Activated CD4-positive, alpha-beta T cell treated with anti-CD3 and anti-CD28 coated beads for 48 hours (primary cell): Measurements from ENCODE around the gene HBE1.
"Not testable (repeated sequence)": the region's sequence is repeated elsewhere in the genome, so short reads cannot be mapped to it uniquely, and the experiment has no call there.

Experiments
- DNase-seq: peaks from one replicate; pipeline ENCODE4 v3.0.0-alpha.2; 2020

The HBE1 gene

DNA sequence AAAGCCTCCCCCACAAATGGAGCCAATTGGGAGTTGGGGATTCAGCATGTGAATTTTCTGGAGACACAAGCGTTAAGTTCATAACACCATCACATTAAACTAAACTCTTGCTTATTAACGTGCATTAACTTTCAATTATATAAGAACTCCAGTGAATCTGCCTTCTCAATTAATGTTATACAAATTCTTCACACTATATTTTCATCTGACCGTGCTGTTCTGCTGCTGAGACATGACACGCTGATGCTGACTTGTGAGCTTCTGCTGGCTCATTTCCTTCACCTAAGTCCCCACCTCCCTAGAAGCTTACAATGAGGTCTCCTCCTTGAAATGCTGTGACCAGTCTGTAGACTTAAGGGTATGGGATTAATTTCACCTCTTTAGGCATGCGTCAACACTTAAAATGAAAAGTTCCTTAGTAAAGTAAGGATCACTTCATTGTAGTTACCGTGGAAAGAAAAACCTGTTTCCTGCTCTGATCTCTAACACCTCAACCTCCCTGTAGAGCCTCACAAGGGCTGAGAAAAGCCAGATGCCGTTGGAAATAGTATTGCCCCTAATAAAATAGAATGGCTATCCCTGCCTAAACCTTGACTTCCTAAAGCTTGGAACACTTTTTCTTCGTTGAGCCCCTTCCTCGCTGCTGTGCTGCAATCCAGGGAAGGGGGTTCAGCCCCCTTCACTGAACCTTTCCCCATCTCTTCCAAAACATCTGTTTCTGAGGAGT lies 17.4 kb downstream of the HBE1 start:
- no peak for DNase-seq

DNA sequence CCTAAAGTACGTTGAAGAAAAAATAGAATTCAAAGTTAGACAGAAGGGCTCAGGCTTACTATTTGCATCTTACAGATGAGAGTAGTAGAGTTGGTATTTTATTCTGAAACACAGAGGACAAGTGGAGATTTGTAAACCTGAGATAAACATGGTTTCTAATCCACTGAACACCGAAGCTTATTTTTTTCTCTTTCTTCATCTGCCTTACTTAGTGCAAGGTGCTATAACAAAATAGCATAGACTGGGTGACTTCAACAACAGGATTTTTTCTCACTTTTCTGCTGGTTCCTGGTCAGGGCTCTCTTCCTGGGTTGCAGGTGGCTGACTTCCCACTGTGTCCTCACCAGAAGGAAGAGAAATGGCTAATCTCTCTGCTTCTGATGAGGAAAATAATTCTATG lies 18.0 kb downstream of the HBE1 start:
- no peak for DNase-seq

DNA sequence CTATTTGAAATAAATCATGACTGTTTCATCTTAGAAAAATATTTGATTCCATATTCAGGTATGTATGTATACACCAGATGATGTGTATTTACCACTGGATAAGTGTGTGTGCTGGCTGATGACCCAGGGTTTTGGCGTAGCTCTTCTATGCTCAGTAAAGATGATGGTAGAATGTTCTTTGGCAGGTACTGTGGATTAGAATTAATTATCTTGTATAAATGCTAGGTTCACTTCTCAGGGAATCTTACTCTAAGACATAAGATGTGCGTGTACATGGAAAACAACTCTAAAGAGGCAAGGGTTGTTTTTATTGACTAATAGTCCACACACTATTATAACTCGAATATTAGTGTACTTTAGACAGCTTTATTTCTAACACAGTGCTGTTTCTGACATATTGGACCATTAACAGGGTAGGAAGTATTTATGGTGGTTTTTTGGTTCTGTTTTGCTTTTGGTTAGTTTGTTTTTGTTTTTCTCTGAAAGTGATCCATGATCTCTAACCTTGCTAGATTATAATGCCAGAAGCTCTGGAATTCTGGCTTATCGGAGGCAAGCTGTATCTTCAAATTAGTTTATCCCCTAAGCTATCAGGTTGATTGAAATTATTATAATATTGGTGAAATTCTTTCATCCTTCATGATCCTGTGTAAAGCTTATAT lies 19.1 kb downstream of the HBE1 start:
- DNase-seq, result no peak

DNA sequence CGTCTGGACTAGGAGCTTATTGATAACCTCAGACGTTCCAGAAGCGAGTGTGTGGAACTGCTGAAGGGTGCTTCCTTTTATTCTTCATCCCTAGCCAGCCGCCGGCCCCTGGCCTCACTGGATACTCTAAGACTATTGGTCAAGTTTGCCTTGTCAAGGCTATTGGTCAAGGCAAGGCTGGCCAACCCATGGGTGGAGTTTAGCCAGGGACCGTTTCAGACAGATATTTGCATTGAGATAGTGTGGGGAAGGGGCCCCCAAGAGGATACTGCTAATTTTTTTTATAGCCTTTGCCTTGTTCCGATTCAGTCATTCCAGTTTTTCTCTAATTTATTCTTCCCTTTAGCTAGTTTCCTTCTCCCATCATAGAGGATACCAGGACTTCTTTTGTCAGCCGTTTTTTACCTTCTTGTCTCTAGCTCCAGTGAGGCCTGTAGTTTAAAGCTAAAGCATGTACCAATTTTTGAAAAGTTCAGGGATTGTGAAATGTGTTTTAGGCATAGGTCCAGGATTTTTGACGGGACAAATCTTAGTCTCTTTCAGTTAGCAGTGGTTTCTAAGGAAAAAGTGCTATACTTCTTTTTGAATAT lies 19.8 kb downstream of the HBE1 start, which contains the start of gene HBG1:
TSS of gene HBG1 (minus strand) at position 51 of the 590 bp plus-strand sequence. CDS start 53 bp downstream, outside the sequence.
- DNase-seq, result not testable (repeated sequence)

- not testable (repeated sequence) for DNase-seq
These were observed 21.2 kb downstream of the HBE1 start for GRCh38 chr11:5248498-5248897.

- no peak for DNase-seq
These were observed 22.1 kb downstream of the HBE1 start for GRCh38 chr11:5247472-5248192.

DNA sequence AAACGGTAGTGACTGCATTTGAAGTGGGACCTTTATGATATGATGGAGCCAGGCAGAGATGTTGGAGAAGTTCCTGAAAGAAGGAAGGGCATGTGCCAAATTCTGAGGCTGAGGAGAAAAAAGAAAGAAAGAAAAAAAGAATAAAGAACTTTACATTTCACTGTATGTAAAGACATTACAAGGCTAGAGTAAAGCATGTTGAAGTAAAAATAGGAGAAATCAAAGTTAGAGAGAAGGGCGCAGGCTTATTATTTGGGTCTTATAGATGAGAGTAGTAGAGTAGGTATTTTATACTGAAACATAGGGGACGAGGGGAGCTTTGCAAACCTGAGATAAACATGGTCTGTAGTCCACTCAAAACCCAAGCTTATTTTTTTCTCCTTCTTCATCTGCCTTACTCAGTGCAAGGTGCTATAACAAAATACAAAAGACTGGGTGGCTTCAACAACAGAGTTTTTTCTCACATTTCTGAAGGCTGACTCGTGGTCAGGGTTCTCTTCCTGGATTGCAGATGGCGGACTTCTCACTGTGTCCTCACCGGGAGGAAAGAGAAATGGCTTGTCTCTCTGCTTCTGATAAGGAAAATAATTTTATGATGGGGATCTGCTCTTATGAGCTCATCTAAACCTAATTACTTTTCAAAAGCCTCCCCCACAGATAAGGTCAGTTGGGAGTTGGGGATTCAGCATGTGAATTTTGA lies 22.8 kb downstream of the HBE1 start:
- no peak for DNase-seq

- DNase-seq, result no peak
These were observed 24.6 kb downstream of the HBE1 start for GRCh38 chr11:5245155-5245554.

DNA sequence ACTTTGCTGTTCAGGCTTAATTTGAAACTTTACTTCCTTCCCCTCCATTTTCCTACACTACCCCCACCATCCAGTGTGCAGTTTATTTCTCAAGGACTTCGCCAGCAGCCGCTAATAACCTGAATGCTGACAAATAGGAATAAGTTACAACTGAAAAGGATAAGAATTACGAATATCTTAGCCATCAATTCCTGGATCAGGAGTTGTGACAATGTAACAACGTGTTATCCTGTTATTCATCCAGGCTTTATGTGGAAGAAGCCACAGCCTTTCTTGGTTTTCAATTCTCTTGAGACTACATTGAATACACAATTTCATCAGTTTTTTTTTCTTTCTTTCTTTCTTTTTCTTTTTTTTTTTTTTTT lies 25.9 kb downstream of the HBE1 start:
- DNase-seq, result no peak

DNA sequence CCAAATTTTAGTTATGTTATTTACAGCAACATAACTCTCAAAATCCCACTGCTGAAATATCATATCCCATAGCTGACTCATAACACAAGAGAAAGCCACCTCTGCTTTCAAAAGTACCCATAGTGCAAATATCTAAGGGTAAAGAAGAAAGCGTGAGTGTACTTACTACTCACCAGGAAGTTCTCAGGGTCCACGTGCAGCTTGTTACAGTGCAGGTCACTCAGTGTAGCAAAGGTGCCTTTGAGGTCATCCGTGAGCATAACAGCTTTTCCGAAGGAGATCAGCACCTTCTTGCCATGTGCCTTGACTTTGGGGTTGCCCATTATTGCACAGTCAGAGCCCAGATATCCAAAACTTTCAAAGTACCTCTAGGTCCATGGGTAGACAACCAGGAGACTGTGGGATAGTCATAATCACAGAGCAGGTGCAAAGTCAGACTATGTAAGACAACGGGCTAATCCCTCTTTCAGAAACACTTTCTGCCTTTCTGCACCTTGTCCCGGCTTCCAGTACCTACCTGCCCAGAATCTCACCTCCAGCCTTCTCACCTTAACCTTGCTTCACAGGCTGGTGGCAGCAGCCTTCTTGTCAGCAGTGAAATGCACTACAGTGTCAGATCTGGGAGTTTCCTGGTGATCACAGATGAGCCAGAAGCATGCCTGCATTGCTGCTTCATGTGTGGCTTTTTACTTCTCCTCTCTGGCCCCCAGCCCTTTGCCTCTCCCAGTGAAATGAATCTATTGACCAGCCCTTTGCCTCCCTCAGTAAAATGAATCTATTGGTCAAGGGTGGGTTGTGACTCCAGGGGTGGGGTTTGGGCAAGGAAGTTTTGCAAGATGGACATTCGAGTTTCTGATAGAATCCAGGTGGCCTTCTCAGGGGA lies 26.6 kb downstream of the HBE1 start:
- no peak for DNase-seq

- DNase-seq, result no peak
These were observed 27.5 kb downstream of the HBE1 start for GRCh38 chr11:5242208-5242607.

DNA sequence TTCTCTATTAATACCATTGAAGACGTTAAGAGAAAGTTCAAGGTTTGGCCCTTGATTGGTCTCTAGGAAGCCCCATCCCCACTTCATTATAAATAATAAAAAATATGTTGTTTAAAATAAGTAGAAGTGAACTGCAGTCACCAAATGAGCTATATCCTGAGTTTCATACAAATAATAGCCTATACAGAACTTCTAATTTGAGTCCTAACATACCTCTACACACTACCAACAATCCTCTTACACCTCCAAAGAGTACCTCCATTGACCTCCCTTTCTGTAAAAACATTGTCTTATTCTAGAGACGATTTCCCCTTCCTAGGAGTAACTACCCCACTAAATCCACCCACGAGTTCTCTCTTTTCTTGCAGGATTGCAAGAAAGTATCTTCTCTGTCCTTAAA lies 28.3 kb downstream of the HBE1 start:
- DNase-seq, result no peak

- no peak for DNase-seq
These were observed 29.3 kb downstream of the HBE1 start for GRCh38 chr11:5240458-5240857.

DNA sequence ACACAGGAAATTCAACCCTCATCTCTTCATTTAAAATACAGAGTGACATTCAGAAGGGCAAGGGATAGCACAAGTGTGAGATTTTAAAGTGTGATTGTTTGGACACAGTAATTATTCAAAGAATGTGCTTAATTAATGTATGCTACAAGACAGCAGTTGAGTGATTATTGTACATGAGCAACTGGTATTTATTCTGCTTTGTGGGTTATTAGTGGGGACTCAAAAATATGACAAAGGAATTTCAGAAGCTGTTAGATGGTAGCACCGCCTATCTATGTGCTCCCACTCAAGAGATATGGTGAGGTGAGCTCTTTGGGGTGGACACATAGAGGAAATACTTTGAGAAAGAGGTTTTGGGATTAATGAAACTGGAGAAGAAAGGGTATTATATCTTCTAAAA lies 29.7 kb downstream of the HBE1 start:
- DNase-seq, result no peak

DNA sequence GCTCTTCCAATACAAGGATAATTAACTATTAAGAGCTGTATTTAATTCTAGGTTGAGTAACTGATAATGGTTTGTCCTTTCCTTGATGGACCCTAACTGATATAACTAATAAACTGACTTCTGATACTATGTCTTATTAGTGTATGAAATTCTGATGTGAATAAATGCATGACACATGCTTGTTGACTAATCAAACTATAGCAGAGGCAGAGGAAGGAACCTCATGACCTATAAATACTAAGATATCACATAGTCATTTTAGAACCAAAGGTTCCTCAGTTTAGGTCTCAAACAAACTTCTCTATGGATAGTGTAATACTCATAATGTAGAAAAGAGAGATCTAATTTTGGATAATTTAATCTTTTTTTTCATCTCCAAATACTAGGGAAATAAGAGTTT lies 30.7 kb downstream of the HBE1 start:
- DNase-seq, result no peak

- DNase-seq, result no peak
These were observed 31.3 kb downstream of the HBE1 start for GRCh38 chr11:5238486-5238885.

GRCh38 chr11:5237420-5237819 lies 32.3 kb downstream of the HBE1 start:
- no peak for DNase-seq

GRCh38 chr11:5235364-5236095 lies 34.2 kb downstream of the HBE1 start:
- no peak for DNase-seq

DNA sequence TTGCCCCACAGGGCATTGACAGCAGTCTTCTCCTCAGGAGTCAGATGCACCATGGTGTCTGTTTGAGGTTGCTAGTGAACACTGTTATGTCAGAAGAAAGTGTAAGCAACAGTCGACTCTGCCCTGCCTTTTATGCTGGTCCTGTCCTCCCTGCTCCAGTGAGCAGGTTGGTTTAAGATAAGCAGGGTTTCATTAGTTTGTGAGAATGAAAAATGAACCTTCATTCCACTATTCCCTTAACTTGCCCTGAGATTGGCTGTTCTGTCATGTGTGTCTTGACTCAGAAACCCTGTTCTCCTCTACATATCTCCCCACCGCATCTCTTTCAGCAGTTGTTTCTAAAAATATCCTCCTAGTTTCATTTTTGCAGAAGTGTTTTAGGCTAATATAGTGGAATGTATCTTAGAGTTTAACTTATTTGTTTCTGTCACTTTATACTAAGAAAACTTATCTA lies 35.3 kb downstream of the HBE1 start, which contains the start of gene HBD:
TSS of gene HBD (minus strand) at position 103 of the 454 bp plus-strand sequence. CDS start at position 53, 50 bp downstream.
- DNase-seq, result no peak

DNA sequence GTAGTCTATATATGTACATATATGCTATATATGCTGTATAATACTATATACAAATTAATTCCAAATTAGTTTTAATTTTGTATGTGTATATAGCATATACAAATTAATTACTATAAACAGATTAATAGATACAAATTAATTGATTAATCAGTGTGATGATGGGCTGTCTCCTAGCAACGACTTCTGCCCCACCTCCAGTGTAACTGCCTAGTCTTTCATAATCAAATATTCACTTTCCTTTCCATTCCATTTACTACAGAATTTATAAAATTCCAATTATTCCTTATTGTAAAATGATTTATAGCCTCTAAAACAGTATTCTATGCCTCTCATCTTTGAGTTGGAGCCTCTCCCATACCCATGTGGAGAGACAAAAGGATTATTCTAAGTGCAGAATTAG lies 36.4 kb downstream of the HBE1 start:
- no peak for DNase-seq

- no peak for DNase-seq
These were observed 36.9 kb downstream of the HBE1 start for GRCh38 chr11:5232821-5233220.
